HFFc6 (cell line): ENCODE measurements around the gene BTF3L4. TPM values are rescaled to one million over a fixed set of nuclear protein-coding genes. Genes with fewer than 3 reads are reported as not detected.
"Not testable (repeated sequence)": the region's sequence is repeated elsewhere in the genome, so short reads cannot be mapped to it uniquely, and the experiment has no call there.

Experiments used
- DNase-seq: peaks from one replicate; pipeline ENCODE4 v3.0.0-alpha.2; 2018
- H3K27ac Mint-ChIP-seq: 2 replicates; pipeline ENCODE4 v1.8.0; 2020; ENCODE audit warnings: mild to moderate bottlenecking, mixed read lengths
- H3K27me3 Mint-ChIP-seq: 2 replicates; pipeline ENCODE4 v1.8.0; 2021; ENCODE audit warnings: mild to moderate bottlenecking, moderate library complexity, mixed read lengths; ENCODE audit not compliant: insufficient read depth
- H3K36me3 Mint-ChIP-seq: 2 replicates; pipeline ENCODE4 v1.8.0; 2021; ENCODE audit warnings: low read depth, mixed read lengths
- H3K4me1 Mint-ChIP-seq: 2 replicates; pipeline ENCODE4 v1.8.0; 2020; ENCODE audit warnings: low read depth, mixed read lengths
- H3K4me3 Mint-ChIP-seq: 2 replicates; pipeline ENCODE4 v1.8.0; 2020; ENCODE audit warnings: mild to moderate bottlenecking, moderate library complexity, mixed read lengths
- H3K9me3 Mint-ChIP-seq: 2 replicates; pipeline ENCODE4 v1.8.0; 2020; ENCODE audit warnings: mild to moderate bottlenecking, mixed read lengths
- CTCF ChIP-seq: fragments of 200-600 bp; sonication (generic); IDR thresholded peaks from 2 replicates; pipeline ENCODE4 v1.5.0; 2021; ENCODE audit warnings: antibody characterized with exemption, mild to moderate bottlenecking
- total RNA-seq, 6 experiments: library from RNA; stranded (reverse); fragmentation: NEBNext Ultra II Directional; extraction: Animal tissue kit (Norgen Biotek cat#: 25700); gene quantifications; 2 replicates in 1 of 6; 3 replicates in 5 of 6; pipeline ENCODE4 v1.2.3, GENCODE V29; 2021

The BTF3L4 gene
- total RNA-seq, 6 experiments from 2014 or later = 45.7 to 52.9 (median 49.6) TPM

- H3K4me1 Mint-ChIP-seq = peaks cover 30% of the 10 kb centered on the region
- no peak overlapping the region for H3K27ac Mint-ChIP-seq
- H3K9me3 Mint-ChIP-seq = no peaks in the 10 kb centered on the region
- no peak for DNase-seq
- peaks cover 3% of the 10 kb centered on the region; the same call in 1 of the 2 replicates for H3K27me3 Mint-ChIP-seq
- no peak overlapping the region for H3K4me3 Mint-ChIP-seq
- H3K36me3 Mint-ChIP-seq = peaks cover 46% of the 10 kb centered on the region
- no peak for TF ChIP-seq CTCF
These were observed 27.8 kb upstream of the BTF3L4 start for GRCh38 chr1:52028328-52028727.

GRCh38 chr1:52028839-52029238, 27.3 kb upstream of the BTF3L4 start:
- H3K27ac Mint-ChIP-seq, H3K9me3 Mint-ChIP-seq, H3K4me3 Mint-ChIP-seq, DNase-seq, H3K27me3 Mint-ChIP-seq: not testable (repeated sequence)
- Mint-ChIP-seq H3K4me1 (peaks cover 32% of the 10 kb centered on the region), H3K36me3 (peaks cover 40% of the 10 kb centered on the region)

DNA sequence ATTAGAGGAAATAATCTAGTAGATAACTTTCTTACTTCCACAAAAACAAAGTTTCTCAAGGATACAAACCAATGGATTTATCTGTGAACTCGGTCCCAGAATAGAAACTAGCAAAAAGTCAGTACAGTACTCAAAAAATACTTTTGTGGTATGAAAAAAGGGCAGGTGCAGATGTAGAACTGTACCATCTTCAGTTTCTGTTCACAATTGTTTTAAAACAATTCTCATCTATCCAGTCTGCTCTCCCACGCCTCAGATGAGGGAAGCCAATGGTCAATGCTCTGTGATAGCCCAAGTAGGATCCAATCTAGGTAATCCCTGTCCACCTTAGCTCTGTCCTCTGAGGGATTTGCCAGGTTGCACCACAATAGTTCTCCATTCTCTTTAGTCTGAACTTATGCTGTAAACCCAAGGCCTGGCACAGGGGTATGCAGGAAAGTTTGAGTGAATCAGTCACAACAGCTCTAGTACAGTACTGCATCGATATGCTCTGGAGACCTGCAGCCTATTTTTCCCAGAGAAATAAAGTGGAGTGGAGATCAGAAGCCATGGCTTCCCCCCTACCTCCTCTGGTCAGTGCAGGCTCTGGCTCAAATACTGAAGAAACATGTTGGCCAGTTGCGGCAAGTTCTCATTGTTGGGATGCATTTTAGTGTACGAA, 23.8 kb upstream of the BTF3L4 start:
- Mint-ChIP-seq H3K27me3 (peaks cover 3% of the 10 kb centered on the region; the same call in 1 of the 2 replicates), H3K4me1 (peaks cover 37% of the 10 kb centered on the region), H3K4me3 (peak overlapping the region; percentile 94), H3K36me3 (peaks cover 28% of the 10 kb centered on the region), H3K9me3 (no peaks in the 10 kb centered on the region), H3K27ac (peak overlapping the region; percentile 97)
- no peak for TF ChIP-seq CTCF
- DNase-seq = no peak

GRCh38 chr1:52032785-52033131, 23.3 kb upstream of the BTF3L4 start:
- H3K27ac Mint-ChIP-seq = peak overlapping the region; percentile 97
- TF ChIP-seq CTCF = no peak
- H3K9me3 Mint-ChIP-seq = no peaks in the 10 kb centered on the region
- H3K4me3 Mint-ChIP-seq = peak overlapping the region; percentile 94
- DNase-seq = peak; percentile 49
- H3K4me1 Mint-ChIP-seq = peaks cover 40% of the 10 kb centered on the region
- peaks cover 3% of the 10 kb centered on the region; the same call in 1 of the 2 replicates for H3K27me3 Mint-ChIP-seq
- peaks cover 27% of the 10 kb centered on the region for H3K36me3 Mint-ChIP-seq

- Mint-ChIP-seq H3K27me3 (peaks cover 3% of the 10 kb centered on the region; the same call in 1 of the 2 replicates), H3K9me3 (no peaks in the 10 kb centered on the region), H3K4me3 (peak within 1 kb of the TSS; percentile 94), H3K27ac (peak within 1 kb of the TSS; percentile 97), H3K36me3 (peaks cover 27% of the 10 kb centered on the region), H3K4me1 (peaks cover 44% of the 10 kb centered on the region)
- DNase-seq = peak; percentile 84
- no peak for TF ChIP-seq CTCF
These were observed 22.7 kb upstream of the BTF3L4 start, which contains the start of gene KTI12 for GRCh38 chr1:52033190-52034049. TSS of gene KTI12 (minus strand) at chr1:52033810. CDS start at chr1:52033761, 49 bp downstream.

DNA sequence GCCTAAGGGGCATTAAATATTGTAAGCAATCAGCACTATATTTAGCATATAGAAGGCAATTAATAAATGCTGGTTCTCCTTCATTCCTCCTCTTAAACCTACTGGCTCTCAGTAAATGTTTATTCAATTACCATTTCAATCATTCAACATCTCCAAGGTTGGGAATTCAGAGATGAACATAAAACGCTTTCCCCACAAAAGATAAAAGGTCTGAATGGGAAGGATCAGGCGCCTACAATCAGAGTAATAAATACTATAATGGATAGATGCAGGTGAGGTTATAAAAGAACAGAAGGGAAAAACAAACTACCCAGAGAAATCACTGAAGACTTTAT, 22.1 kb upstream of the BTF3L4 start:
- peak overlapping the region; percentile 97 for H3K27ac Mint-ChIP-seq
- H3K9me3 Mint-ChIP-seq = no peaks in the 10 kb centered on the region
- H3K27me3 Mint-ChIP-seq = peaks cover 3% of the 10 kb centered on the region; the same call in 1 of the 2 replicates
- H3K4me1 Mint-ChIP-seq = peaks cover 44% of the 10 kb centered on the region
- no peak for TF ChIP-seq CTCF
- DNase-seq = no peak
- peak overlapping the region; percentile 94 for H3K4me3 Mint-ChIP-seq
- H3K36me3 Mint-ChIP-seq = peaks cover 27% of the 10 kb centered on the region
